K562 (cell line): ENCODE measurements around the gene RAB11FIP2.

ENCODE experiments used
- ESRRA ChIP-seq: fragments of 450-650 bp; IDR thresholded peaks from 2 replicates; pipeline ENCODE4 v1.6.1; 2014; ENCODE audit warnings: low read depth, mild to moderate bottlenecking, moderate library complexity, borderline replicate concordance
- EZH2 ChIP-seq: IDR thresholded peaks from 2 replicates; pipeline ENCODE4 v1.6.1; 2012; ENCODE audit warnings: low read depth, mild to moderate bottlenecking, inconsistent platforms, low read length, borderline replicate concordance
- NFIC ChIP-seq: fragments of 450-650 bp; IDR thresholded peaks from 2 replicates; pipeline ENCODE4 v1.6.1; 2017; ENCODE audit warnings: mild to moderate bottlenecking, inconsistent platforms
- TF ChIP-seq, protein P1 (sequence below), 3 experiments: IDR thresholded peaks in 2 of 3; conservative IDR thresholded peaks in 1 of 3; 2 replicates each; pipeline ENCODE4 v1.5.1; 2011 to 2012; ENCODE audit warnings: low read length in 3 of 3, mild to moderate bottlenecking in 3 of 3, control low read depth in 2 of 3, improper control_type of control experiment in 1 of 3, inconsistent platforms in 1 of 3, low read depth in 1 of 3, mixed read lengths in 1 of 3, moderate library complexity in 1 of 3; ENCODE audit not compliant: insufficient read depth in 2 of 3
- TF ChIP-seq, protein P2 (sequence below): fragments of 250-450 bp; sonication (Bioruptor Pico); IDR thresholded peaks from 2 replicates; pipeline ENCODE4 v1.8.0; 2022; ENCODE audit warnings: inconsistent platforms
- TF ChIP-seq, protein P3 (sequence below), 2 experiments: fragments of 450-650 bp in 1 of 2; sonication (generic) in 1 of 2; formaldehyde crosslinking in 1 of 2; IDR thresholded peaks in 1 of 2; conservative IDR thresholded peaks in 1 of 2; 2 replicates each; pipeline versions ENCODE4 v1.6.1 to v1.8.1; 2016 to 2023; ENCODE audit warnings: mild to moderate bottlenecking in 2 of 2, moderate library complexity in 2 of 2, inconsistent platforms in 1 of 2, missing genetic modification reagents in 1 of 2
- TF ChIP-seq, protein P4 (sequence below): fragments of 250-450 bp; sonication (Bioruptor Pico); IDR thresholded peaks from 2 replicates; pipeline ENCODE4 v1.5.0; 2020; ENCODE audit warnings: mild to moderate bottlenecking, borderline replicate concordance
- TF ChIP-seq, protein P5 (sequence below): fragments of 200-400 bp; formaldehyde crosslinking; IDR thresholded peaks from 2 replicates; pipeline ENCODE4 v1.6.1; 2017; ENCODE audit warnings: mild to moderate bottlenecking, low read depth, low read length, moderate library complexity

DNA sequence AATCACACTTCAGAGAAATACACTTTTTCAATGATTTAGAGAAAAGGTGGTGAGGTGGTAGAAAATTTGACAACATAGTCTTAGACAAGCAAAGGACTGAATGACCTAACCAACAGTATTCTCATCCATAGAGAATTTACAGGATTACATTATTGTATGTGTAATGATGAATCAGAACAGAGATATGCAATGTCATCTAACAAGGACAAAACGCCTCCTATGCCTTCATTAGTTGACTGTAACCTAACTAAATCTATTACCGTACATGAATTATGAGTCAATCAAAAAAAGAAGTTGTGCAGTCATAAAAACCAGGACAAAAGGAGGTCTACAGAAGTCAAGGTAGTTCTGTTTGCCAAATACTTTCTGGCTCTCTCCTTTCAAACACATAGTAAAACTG is 66.5 kb downstream of the RAB11FIP2 start:
- TF ChIP-seq, protein P1, sequence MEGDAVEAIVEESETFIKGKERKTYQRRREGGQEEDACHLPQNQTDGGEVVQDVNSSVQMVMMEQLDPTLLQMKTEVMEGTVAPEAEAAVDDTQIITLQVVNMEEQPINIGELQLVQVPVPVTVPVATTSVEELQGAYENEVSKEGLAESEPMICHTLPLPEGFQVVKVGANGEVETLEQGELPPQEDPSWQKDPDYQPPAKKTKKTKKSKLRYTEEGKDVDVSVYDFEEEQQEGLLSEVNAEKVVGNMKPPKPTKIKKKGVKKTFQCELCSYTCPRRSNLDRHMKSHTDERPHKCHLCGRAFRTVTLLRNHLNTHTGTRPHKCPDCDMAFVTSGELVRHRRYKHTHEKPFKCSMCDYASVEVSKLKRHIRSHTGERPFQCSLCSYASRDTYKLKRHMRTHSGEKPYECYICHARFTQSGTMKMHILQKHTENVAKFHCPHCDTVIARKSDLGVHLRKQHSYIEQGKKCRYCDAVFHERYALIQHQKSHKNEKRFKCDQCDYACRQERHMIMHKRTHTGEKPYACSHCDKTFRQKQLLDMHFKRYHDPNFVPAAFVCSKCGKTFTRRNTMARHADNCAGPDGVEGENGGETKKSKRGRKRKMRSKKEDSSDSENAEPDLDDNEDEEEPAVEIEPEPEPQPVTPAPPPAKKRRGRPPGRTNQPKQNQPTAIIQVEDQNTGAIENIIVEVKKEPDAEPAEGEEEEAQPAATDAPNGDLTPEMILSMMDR (IDR thresholded peaks at IDR 0.05 in 2 of 3, conservative IDR thresholded peaks at IDR 0.05 in 1 of 3; ENCODE audit: insufficient read depth in 2 of 3, low read depth in 1 of 3, low read length in 3 of 3), result no peak
- TF ChIP-seq, protein P2, sequence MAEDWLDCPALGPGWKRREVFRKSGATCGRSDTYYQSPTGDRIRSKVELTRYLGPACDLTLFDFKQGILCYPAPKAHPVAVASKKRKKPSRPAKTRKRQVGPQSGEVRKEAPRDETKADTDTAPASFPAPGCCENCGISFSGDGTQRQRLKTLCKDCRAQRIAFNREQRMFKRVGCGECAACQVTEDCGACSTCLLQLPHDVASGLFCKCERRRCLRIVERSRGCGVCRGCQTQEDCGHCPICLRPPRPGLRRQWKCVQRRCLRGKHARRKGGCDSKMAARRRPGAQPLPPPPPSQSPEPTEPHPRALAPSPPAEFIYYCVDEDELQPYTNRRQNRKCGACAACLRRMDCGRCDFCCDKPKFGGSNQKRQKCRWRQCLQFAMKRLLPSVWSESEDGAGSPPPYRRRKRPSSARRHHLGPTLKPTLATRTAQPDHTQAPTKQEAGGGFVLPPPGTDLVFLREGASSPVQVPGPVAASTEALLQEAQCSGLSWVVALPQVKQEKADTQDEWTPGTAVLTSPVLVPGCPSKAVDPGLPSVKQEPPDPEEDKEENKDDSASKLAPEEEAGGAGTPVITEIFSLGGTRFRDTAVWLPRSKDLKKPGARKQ (CRISPR knock-in tag), result no peak
- TF ChIP-seq, protein P3, sequence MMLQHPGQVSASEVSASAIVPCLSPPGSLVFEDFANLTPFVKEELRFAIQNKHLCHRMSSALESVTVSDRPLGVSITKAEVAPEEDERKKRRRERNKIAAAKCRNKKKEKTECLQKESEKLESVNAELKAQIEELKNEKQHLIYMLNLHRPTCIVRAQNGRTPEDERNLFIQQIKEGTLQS (IDR thresholded peaks at IDR 0.05), result no peak
- TF ChIP-seq, protein P3 (CRISPR knock-in tag; conservative IDR thresholded peaks at IDR 0.05), result no peak
- TF ChIP-seq NFIC, result no peak
- TF ChIP-seq EZH2, result no peak
- TF ChIP-seq, protein P4, sequence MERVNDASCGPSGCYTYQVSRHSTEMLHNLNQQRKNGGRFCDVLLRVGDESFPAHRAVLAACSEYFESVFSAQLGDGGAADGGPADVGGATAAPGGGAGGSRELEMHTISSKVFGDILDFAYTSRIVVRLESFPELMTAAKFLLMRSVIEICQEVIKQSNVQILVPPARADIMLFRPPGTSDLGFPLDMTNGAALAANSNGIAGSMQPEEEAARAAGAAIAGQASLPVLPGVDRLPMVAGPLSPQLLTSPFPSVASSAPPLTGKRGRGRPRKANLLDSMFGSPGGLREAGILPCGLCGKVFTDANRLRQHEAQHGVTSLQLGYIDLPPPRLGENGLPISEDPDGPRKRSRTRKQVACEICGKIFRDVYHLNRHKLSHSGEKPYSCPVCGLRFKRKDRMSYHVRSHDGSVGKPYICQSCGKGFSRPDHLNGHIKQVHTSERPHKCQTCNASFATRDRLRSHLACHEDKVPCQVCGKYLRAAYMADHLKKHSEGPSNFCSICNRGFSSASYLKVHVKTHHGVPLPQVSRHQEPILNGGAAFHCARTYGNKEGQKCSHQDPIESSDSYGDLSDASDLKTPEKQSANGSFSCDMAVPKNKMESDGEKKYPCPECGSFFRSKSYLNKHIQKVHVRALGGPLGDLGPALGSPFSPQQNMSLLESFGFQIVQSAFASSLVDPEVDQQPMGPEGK, result no peak
- no peak for TF ChIP-seq ESRRA
- TF ChIP-seq, protein P5, sequence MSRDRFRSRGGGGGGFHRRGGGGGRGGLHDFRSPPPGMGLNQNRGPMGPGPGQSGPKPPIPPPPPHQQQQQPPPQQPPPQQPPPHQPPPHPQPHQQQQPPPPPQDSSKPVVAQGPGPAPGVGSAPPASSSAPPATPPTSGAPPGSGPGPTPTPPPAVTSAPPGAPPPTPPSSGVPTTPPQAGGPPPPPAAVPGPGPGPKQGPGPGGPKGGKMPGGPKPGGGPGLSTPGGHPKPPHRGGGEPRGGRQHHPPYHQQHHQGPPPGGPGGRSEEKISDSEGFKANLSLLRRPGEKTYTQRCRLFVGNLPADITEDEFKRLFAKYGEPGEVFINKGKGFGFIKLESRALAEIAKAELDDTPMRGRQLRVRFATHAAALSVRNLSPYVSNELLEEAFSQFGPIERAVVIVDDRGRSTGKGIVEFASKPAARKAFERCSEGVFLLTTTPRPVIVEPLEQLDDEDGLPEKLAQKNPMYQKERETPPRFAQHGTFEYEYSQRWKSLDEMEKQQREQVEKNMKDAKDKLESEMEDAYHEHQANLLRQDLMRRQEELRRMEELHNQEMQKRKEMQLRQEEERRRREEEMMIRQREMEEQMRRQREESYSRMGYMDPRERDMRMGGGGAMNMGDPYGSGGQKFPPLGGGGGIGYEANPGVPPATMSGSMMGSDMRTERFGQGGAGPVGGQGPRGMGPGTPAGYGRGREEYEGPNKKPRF, result no peak
